ENCODE measurements around the gene RFX7.
"Not testable (repeated sequence)": the region's sequence is repeated elsewhere in the genome, so short reads cannot be mapped to it uniquely, and the experiment has no call there.

RFX7 gene

DNA sequence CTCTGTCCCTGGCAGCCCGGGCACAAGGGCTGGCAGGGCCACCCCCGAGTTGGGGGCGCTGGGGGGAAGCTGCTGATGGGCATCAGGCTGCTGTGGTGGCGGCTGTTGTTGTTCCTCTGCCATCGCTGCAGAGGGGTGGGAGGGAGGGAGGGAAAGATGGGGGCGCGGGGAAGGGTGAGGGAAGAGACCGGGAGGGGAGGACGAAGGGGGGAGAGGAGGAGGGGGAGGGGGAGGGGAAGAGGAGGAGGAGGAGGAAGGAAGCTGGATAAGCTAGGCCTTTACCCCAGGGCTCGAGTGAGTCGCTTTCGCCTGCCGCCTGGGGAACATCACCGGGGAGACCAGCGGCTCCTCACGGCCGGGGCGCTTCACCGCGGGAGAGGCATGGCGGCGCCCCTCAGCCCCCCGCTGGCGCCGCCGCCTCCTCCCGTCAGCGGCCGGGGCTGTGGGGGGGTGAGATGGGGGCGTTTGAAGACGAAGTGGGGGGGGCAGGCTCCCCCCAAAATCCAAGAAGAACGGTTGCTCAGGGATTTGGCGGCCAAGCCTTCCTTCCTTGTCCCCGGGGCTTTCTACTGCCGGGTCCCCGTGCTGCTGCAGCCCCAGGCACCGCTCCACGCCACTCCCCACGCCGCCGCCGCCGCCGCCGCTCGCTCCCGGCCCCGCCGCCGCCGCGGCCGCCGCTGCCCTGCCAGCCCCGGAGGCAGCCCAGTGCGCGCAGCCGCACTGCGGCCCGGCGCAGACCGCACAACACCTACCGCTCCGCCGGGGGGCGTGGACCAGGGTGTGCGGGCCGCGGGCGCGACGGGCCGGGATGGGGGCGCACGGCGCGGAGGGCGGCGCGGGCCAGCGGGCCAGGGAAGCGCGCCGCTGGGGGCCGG, at the start of gene RFX7:
RFX7 (minus strand) TSS at position 717 of the 875 bp plus-strand sequence; CDS start at position 123, 594 bp downstream.
- DNase-seq = peak; percentile 74 to 92 (median 83)

GRCh38 chr15:56292546-56293316, 49.1 kb upstream of the RFX7 start:
- no peak for DNase-seq

DNA sequence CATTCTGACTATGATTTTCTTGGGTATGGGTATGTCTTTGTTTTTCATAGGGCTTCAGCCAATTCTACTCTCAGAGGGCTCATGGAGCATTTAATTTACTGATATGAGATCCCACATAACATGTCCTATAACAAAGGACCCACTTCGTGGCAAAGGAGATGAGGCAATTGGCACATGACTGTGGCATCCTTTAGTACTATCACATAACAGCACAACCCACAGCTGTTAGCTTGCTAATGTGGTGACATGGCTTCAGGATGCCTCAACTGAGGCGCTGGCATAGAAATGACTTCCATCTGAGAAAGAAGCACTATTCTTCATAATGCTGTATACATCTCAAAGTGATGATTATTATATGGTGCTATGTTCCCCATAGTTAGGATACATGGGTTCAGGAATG, 48.1 kb upstream of the RFX7 start:
- no peak for DNase-seq

- DNase-seq = peak in 1 of 3 donors; percentile 20
Measured at GRCh38 chr15:56286213-56286612, 42.5 kb upstream of the RFX7 start.

- DNase-seq = no peak
Measured at GRCh38 chr15:56281145-56281544, 37.5 kb upstream of the RFX7 start.

- DNase-seq = no peak
Measured at GRCh38 chr15:56273724-56274123, 30.0 kb upstream of the RFX7 start.

DNA sequence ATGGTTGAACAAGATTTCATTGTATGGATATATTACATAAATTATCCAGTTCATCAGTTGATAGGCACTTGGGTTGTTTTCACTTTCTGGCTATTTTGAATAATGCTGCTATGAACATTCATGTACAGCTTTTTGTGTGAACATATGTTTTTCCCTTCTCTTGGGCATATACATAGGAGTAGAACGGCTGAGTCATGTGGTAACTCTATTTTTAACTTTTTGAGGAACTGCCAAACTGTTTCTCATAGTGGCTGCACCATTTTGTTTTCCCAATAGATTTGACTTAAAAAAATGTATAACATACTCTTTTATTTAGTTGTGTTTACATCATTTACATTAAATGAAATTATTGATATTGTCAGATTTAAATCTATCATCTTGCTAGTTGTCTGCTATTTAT, 28.8 kb upstream of the RFX7 start:
- peak; percentile 8 to 41 (median 25) for DNase-seq

GRCh38 chr15:56266465-56266864, 22.8 kb upstream of the RFX7 start:
- not testable (repeated sequence) for DNase-seq

DNA sequence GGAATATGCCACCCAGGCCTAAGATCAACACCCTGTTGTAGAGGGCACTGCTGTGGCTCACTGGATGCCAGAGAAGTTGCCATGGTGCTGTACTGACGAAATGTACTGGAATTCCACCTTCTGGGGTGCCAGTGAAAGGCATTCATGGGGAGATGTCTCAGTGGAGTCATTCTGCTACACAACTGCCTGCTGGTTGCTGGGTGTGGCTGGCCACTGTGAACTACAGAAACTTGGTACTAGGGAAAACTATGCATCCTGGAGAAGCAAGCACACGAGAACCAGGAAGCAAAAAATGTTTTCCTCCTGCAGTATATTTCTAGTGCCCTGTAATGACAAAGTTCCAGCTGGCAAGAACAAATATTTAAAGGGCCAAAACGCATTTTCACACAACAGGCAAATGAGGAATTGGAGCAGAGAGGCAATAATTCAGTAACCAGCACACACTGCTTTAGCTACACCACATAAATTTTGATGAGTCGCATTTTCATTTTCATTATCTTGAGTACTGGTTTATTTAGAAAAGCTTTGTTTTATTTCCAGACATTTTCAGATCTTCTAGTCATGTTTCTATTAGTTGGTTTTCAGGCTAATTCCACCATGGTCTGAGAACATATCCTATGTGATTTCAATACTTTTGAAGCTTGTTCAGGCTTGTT, 18.3 kb upstream of the RFX7 start:
- no peak for DNase-seq

GRCh38 chr15:56257306-56257705, 13.6 kb upstream of the RFX7 start:
- not testable (repeated sequence) for DNase-seq

DNA sequence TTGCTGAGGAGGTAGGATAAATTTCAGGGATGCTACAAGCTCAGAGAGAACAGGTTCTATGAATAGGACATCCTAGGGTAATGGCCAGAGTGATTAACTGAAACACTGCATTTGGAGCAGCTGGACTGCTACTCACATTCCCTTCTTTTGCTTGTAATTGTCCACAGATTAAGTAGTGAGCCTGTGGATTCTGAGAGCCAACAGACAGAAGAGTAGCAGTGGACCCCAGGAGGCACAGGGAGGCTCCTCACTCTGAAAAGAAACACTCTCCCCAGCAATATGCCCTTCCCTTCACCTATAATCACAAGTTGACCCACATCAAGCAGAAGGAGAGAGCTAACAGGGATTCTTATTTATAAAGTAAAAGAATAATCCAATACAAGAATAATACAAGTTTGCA, 10.6 kb upstream of the RFX7 start:
- DNase-seq = no peak

GRCh38 chr15:56252386-56252785, 8.7 kb upstream of the RFX7 start:
- no peak for DNase-seq

DNA sequence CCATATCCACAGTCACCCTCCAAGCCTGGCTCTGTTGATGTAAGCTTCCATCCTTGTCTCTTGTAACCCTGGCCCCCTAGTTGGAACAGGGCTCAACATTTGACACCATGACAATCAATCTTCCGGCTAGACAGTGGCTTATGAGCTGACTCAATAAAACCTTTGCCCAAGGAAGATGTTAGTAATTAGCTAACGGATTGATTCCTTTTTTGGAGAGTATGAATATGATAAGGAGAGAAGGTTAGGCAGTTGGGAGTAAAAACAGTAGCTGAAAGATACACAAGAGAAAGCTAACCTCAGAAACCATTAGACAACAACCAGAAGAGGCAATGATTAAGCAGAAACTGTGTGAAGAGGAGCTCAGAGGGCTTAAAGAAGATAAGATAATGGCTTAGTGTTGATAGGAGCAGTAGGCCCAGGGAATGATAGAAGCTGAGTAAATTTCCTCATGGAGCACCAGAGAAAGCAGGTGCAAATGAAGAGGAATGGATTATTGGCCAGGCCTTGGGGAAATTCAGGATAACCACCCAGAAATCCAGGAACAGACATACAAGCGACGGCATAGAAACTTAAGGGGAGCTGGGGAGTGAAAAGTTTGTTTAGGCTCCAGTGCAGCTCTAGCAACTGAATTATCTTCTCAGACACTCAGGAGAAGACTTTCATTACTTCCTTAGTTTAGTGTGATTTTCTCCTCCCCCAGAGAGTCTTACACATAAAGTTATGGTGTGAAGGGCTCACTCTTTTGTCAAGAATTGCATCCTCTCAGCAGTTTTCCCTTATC, 7.8 kb upstream of the RFX7 start:
- no peak for DNase-seq

DNA sequence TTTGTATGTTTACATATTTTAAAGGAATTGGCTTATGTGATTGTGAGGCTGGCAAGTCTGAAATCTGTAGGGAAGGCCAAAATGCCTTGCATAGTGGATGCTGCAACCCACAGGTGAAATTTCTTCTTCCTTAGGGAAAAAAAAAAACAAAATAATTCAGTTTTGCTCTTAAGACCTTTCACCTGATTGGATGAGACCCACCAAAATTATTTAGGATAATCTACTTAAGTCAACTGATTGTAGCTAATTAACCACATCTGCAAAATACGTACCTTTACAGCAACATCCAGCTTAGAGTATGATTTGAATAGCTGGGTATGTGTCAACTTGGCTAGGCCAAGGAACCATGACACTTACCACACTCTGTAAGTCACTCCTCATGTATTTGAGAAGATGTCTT, 6.9 kb upstream of the RFX7 start:
- DNase-seq = no peak

GRCh38 chr15:56249092-56249491, 5.4 kb upstream of the RFX7 start:
- peak in 2 of 3 donors; percentile 37 to 41 for DNase-seq

DNA sequence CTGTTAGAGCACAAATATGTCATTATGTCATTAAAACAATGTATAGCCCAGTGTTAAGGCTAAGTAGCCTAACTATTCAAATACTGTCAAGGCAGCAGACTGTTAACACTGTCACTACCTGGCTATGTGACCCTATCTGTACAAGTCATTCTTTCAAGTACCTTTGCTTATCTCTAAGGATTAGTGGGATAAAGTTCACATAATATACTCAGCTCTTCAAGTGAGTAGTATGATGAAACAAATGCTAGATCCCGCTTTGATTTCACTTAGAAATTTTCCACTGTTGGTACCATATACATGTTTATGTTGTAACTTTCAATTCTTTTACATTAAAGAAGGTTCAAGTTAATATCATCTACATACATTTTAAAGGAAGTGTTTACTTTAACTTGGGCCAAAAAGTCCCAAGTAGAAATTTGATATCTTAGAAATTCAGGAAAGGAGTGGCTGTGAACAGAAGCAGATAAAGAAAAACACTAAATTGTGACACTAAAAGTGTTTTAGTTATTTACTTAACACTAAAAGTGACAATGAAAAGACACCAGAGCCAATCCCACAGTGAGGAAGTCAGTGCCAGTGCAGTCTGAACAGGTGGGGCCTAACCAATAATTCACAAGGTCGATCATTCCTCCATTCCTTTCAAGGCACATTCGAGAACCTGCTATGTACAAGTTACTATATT, 4.8 kb upstream of the RFX7 start:
- DNase-seq = no peak

- no peak for DNase-seq
Measured at GRCh38 chr15:56247266-56247665, 3.6 kb upstream of the RFX7 start.

GRCh38 chr15:56245871-56246814, 2.5 kb upstream of the RFX7 start:
- peak; percentile 93 to 97 (median 96) for DNase-seq

DNA sequence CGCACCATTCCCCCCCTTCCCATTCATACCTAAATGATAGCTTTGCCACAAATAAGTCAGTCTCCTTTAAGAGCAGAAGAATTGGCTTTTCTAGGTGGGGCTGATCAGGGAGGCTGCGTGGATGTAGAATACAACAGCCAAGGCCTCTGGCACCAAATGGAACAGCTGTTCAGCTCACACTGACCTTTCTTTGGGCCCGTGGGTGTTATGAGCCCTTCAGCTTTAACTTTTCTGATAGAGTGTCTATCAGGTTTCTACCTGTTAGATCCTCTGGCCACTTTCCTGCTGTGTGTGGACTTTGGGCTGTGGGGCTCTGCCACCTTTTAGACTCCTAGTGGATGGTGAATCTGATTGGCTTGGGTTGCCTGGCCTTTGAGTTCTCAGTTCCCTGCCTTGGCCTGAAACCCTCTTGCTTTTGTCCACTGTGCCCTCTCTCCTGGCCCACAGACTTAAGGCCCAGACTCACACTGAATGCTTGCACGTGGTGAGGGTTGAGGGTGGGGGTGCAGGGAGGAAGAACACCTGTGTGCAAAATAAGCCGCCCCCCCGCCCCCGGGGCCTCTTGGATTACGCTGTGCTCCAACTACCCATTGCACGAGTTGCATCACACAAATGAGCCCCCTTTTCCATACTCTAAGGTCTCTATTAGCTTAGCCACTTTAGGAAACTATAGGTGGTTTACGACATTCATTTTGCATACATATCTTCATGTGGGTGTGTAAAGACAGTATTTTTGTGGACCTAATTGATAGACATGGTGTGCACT, 1.3 kb upstream of the RFX7 start:
- no peak for DNase-seq
